Activated CD4-positive, alpha-beta T cell treated with anti-CD3 and anti-CD28 coated beads, Interleukin-2, amount 50 U/mL, for 16 hours (primary cell): ENCODE results near the gene SETD2.
"Not testable (repeated sequence)": the region's sequence is repeated elsewhere in the genome, so short reads cannot be mapped to it uniquely, and the experiment has no call there.

Experiments
- DNase-seq: peaks from one replicate; pipeline ENCODE4 v3.0.0-alpha.2; 2020

The SETD2 gene

DNA sequence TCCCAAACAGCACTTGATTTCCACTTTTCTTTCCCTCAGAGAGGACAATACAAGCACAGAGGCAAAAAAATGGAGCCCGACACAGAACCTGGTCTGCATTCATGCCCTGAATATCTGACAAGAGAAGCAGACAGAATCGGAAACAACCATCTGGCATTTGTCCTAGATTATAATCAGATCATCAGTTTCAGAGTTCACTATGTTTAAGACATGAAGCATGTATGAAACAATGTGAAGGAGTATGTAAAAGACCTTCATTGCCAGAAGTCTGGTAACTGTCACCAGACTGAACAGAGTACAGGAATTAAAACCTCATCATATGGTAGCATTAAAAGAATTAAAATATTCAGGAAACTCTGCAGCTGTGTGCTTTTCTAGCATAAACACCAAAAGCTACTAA is 65.0 kb downstream of the SETD2 start:
- DNase-seq = no peak

DNA sequence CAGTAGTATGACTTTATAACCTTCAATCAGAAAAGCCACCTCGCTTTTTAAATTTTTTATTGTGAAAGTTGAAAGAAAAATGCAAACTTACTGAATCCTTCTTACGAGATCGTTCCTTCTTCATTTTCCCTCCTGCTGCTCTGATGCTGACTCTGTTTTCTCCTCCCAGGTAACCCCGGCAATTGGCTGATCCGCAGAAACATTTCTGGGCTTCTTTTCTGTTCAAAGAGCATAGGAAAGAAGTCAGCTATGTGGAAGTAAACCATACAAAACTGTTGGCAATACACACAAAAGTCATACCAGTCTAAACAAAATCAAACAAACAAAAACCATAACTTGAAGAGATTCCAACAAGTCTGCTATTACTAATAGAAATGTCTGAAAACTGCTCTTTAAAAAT is 66.0 kb downstream of the SETD2 start:
- DNase-seq = no peak

DNA sequence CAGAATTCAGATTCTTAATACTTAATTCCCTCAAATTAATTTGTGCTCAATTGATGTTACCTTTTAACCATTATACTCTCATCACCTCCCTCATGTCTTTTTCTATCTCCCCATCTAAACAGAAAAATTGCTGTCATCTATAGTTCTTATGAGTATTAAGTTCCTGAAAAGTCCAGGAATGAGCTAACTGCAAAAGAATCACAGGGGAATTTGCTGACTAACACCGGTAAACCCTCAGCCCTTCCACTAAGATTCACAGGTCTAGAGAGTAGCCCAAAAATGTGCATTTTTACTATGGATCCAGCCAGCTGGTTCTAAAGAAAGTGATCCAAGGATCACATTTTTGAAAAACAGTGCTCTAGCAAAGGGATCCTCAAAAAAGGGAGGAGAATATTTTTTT is 67.0 kb downstream of the SETD2 start:
- no peak for DNase-seq

DNA sequence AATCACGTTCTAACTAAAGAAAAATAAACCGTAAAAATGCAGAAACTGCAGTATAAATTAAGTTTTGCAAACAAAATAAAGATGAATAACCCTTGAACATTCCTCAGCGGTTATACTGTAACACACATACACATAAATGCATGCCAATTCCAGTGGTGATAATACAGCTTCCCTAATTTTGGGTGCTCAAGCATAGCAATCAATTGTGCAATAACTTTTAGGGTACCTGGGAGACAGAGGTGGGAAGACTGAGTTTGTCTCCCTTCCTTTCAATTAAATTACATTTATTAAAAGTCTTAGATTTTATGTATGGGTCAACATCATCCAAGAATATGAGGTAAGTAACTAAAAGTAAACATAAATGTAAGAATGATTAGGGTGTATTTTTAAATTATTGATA is 71.8 kb downstream of the SETD2 start:
- no peak for DNase-seq

DNA sequence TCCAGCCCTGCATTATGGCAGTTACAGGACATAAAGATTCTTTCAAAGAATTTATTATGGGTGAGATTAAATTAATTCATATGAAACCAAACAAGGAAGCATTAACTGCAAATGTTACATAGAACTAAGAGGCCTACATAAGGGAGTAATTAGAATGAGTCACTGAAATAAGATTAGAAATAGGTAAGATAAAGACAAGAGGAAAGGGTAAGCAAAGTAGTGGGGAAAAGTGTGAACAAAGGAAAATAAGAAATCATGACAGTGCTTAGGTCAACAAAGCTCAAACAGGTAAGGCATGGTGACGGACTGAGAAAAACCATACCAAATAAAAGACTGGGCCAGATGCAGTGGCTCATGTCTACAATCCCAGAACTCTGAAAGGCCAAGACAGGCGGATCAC is 74.3 kb downstream of the SETD2 start:
- no peak for DNase-seq

DNA sequence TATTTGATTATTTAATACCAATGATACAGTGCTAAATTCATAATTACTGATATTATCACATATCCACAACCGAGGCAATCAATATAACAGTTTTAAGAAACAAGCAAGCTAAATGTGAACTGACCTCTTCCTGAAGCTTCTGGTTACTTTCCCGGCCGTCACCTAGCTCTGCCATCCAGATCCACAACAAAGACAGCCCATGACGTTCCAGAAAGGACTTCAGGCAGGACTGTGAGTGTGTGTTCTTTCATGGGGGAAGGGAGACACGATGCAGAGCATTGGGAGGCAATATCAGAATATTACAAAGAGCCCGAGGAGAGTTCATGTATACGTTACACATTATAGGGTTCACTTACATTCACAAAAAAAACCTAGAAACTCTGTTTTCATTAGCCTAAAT is 77.8 kb downstream of the SETD2 start:
- DNase-seq = no peak

DNA sequence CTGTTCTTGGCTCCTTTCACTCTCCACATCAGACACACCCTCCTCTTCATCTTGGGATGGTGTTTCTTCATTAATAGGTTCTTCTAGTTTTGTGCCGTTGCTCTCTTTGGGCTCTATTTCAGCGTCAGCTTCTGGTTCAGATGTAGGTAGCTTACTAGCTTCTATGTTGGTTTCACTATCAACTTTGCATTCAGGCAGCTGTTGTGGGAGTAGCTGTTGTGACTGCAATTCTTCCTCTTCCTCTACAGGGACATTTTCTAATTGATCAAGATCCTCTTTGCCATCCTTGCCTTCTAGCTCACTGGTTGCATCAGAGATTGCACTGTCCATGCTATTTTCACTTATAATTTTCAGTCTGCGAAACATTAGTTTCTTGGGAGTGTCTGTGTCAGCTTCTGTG is 80.1 kb downstream of the SETD2 start:
- DNase-seq = peak; percentile 5

DNA sequence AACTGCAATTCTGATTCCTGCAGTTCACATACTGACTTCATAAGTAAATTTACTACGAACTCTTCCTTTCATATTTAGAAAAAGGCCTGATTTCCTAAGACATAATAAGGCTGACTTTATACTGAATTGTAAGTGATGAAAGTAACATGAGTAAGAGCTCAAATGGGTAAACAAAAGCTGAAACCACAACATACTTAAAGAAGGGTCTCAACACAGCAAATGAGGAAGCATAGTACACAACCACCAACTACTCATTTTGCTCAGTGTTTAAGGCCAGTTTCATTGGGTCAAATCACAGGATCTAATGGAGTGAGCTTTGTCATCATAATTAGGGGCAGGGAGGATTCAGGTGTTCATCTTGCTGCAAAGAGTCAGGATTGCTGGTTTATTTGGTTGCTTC is 81.4 kb downstream of the SETD2 start:
- DNase-seq = peak; percentile 5

DNA sequence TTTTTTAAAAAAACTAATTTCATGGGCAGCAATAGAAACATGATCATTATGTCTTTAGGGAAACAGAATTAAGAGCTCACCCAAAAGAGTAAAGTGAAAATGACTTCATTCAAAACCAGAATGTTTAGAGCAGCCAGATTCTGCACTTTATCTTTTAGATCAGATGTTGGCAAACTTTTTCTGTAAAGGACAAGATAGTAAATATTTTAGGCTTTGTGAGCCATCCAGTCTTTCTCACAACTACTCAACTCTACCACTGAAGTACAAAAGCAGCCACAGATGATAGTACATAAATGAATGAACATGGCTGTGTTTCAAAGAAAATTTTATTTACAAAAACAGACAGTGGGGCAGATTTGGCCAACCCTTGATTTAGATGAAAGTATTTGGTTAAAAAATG is 84.5 kb downstream of the SETD2 start:
- DNase-seq = peak; percentile 36

DNA sequence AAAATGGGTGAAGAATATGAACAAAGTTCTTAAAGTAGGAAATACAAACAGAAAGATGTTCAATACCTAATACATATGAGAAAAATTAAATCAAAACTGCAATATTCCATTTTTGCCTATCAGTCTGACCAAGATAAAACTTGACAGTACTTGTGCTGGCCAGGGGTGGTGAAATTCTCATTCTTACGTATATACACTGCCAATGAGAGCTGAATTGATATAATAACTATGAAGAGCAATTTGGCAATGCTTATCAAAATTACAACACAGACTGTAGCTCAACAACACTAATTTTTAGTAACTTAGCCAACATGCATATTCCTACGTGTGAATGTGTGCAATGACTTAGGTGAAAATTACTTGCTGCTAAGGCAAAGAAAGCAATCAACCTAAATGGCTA is 90.2 kb downstream of the SETD2 start:
- DNase-seq = no peak

DNA sequence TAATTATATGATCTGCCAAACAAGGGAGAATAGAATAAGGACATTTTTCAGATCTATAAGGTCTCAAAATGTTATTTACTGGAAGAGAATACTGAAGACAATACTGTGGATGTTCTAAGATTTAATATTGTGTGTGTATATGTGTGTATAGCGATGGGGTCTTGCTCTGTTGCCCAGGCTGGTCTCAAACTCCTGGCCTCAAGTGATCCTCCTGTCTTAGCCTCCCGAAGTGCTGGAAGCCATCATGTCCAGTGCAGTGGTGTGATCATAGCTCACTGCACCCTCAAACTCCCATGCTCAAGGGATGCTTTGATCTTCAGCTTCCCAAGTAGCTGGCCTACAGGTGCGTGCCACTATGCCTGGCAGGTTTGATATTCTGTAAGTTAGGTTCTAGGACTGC is 93.1 kb downstream of the SETD2 start:
- no peak for DNase-seq

DNA sequence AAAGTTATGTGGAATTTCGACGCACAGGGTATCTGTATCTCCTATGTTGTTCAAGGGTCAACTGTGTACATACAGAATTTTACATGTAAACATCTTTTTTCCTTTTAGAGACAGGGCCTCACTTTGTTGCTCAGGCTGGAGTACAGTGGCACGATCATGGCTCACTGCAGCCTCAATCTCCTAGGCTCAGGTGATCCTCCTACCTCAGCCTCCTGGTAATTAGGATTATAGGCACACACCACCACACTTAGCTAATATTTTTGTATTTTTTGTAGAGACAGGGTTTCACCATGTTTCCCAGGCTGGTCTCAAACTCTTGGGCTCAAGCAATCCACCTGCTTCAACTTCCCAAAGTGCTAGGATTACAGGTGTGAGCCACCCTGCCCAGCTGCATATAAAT is 97.7 kb downstream of the SETD2 start:
- DNase-seq = not testable (repeated sequence)

DNA sequence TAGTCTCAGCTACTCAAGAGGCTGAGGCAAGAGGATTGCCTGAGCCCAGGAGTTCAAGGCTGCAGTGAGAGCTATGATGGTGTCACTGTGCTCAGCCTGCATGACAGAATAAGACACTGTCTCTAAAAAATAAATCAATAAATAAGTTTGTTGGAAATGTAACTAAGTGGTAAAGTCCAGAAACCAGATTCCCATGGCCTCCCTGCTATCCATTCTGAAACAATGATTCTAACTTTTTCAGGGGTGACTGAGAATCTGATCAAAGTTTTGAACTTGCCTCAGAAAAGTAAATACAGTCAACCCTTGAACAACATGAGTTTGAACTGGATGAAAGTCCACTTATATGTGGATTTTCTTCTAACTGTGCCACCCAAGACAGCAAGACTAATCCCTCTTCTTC is 98.2 kb downstream of the SETD2 start:
- no peak for DNase-seq

DNA sequence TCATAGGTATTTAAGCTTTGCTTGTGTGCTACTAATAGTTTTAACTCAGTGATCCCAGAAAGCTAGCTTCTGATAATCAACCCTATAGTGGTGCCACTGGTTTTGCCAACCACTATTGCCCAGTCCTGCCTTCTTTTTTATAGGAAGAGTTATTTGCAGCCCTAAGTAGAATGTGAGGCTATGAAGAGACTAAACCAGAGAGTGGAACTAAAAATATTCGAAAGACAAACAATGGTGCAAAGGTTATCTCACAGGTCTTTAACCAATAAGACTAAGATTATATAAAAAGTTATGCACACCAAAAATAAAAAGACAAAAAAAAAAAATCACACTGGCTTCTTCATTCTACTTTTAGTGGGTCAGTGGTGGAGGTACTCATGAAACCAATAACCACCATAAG is 98.9 kb downstream of the SETD2 start:
- no peak for DNase-seq

DNA sequence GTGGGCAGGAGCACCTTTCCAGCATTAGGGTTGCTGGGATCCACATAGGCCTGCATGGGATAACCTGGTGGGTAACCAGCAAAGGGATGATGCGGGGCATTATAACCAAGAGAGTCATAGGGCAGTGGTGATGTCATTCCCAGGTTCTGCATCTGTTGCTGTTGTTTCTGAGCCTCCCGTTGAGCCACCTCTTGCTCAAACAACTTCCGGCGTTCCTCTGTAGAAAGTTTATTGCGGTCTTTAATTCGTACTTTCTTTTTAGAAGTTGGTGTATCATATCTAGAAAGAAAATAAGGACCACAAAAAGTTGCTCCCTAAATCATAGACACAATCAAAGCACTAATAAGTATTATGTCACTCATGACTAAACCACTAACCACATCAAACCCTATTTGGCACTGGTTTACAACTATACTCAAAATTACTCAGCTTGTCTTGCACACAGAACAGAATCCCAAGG is 106.7 kb downstream of the SETD2 start:
- peak; percentile 85 for DNase-seq

DNA sequence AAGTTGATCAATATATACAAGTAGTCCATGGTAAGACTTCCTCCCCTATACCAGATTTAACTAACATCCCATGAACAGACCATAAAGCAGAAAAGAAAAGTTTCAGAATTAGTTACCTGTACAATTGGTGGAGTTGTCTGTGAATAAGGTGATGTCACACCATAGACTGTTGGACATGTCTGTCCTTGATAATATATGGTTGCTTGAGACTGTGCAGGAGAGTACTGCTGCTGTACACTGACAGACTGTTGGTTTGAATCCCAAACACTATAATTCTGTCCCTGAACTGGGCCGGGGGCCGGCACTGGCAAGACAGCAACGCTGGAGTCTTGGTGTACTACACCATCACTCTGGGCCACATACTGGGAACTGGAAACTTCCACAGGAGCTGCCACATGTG is 107.2 kb downstream of the SETD2 start:
- peak; percentile 13 for DNase-seq

DNA sequence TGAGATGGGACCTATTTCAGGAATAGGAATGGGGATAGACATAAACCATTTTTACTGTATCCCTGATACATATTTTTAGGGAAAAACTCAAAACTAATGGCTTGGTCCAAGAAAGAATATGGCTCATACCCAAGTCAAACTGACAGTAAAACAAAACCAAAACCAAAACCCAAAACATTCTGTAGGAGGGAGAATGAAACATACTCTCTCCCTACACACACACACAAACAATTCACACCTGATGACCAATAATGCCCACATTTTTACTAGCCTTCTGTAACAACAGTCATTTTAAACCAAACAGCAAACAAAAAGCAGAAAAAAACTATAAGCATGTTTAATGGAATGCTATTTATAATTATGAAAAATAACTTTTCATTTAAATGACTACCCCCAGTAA is 109.5 kb downstream of the SETD2 start:
- DNase-seq = peak; percentile 15

DNA sequence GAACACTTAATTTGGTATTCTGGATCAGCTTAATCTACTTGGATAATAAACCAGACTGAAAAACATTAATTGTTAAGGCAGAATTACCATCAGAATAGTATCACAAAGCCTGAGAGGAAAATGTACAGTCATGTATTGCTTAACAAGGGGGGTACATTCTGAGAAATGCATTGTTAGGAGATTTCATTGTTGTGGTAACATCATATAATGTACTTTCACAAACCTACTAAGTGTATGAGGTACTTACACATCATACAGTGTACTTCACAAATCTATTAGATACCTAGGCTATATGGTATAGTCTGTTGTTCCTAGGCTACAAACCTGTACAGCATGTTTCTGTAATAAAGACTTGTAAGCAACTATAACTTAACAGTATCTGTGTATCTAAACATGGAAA is 116.2 kb downstream of the SETD2 start:
- peak; percentile 30 for DNase-seq

DNA sequence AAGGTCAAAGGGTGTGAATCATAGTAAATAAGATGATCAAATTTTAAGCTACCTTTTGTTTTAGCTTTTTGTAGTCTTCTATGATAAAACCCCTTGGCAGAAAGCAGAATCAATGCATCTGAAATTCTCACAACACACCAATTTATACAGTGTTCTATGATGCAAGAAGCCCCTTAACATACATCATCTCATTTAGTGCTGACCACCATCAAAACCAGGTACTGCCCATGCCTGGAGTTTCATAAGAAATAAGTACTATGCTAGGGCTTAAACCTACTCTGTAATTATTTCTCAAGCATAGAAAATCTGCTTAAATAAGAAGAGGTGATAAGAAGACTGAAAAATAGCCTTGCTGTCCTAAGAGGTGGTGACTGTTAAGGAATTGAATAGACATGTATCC is 116.8 kb downstream of the SETD2 start:
- DNase-seq = no peak

DNA sequence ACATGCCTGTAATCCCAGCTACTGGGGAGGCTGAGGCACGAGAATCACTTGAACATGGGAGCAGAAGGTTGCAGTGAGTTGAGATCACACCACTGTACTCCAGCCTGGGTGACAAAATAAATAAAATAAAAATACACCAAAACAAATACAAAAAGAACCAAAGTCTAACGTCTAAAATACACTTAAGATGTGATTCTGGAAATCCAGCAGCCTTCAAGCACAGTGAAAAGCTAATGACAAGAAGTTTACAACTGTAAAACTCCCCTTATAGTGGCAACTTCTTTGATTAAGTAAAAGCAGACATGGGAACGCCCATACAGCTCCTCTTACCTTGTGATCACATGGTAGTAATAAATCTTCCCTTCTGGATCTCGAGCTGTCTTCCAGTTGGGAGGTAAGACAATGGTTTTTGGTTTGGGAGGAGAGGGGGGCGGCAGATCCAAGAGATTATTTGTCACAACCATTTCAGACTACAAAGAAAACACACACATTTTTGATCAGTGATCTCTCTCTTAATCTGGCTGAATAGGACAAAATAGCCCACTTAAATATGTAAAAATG is 121.6 kb downstream of the SETD2 start:
- no peak for DNase-seq

DNA sequence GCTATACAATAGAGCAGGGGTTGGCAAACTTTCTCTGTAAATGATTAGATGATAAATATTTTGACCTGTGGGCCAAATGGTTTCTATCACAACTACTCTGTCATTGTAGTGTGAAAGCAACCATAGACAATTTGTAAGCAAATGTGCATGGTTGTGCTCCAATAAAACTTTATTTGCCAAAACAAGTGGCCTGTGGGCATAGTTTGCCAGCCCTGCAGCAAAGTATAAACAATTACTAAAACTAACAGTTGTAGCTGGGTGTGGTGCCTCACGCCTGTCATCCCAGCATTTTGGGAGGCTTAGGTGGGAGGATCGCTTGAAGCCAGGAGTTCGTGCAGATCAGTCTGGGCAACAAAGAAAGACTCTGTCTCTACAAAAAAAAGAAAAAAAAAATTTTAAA is 122.8 kb downstream of the SETD2 start:
- DNase-seq = no peak

DNA sequence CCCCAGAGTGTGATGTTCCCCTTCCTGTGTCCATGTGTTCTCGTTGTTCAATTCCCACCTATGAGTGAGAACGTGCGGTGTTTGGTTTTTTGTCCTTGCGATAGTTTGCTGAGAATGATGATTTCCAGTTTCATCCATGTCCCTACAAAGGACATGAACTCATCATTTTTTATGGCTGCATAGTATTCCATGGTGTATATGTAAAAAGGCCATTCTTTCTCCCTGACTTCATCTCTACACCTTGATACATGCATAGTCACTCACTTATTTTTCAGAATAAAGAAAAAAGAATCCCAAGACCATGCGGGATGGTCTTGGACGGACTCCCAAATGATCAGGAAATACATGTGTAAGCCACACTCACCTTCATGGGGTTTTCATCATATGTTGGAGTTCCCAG is 126.6 kb downstream of the SETD2 start:
- DNase-seq = not testable (repeated sequence)

DNA sequence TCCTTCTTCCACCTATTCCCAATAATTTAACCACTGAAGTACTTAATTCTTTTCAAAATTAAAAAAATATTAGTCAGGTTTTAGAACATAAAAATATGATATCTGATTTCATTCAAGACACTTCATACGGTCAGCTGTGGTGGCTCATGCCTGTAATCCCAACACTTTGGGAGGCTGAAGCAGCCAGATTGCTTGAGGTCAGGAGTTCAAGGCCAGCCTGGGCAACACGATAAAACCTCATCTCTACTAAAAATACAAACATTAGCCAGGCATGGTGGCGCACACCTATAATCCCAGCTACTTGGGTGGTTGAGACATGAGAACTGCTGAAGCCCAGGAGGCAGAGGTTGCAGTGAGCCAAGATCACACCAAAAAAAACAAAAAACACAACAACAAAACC is 127.8 kb downstream of the SETD2 start:
- DNase-seq = no peak

DNA sequence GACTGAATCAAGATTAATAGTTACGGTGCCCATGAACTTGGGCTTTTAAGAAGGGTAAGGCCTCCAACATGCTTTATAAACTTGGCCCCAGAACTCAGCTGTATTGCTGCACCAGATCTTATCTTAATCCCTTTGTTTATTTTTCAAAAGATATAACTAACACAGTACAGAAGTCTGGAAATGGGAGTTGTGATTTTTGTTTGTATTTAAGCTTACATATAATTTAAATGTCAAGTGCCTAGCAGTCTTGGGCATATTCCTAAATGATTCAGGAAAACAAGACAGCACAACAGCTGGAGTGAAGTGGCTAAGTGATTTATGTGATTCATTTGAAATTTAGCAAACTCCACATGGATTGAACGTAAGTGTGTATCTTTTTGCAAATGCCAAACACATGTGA is 128.3 kb downstream of the SETD2 start:
- DNase-seq = no peak

DNA sequence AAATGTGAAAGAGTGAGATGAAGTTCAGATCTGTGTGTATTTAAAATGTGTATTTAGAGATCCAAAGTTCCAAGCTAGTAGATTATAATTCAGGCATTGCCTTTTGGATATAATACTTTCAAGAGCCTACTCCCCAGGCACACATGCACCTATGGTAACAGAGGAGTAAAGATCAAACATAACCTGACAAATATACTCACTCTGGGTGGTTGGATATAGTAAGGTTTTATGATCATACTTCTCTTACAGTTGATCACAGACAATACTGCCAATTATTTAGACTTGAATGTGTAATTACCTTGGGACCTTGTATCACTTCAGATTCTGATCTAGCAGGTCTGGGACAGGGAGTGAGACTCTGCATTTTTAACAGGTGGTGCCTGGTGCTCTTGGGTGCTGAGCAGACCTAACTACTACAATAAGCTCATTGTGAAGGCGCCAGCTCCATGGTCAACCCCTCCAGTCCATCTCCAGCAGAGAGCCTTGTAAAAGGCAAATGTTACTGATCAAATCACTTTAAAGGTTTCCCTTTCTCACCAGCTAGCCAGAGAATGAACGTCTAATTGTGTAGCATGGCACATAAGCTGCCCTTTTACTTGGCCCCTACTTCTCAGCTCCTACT is 128.9 kb downstream of the SETD2 start:
- DNase-seq = no peak
